Keratinocyte (primary cell): ENCODE data around the gene MOCS1. TPM values are rescaled to one million over a fixed set of nuclear protein-coding genes. Genes with fewer than 3 reads are reported as not detected.

ENCODE experiments used
- DNase-seq: peaks from one replicate; pipeline ENCODE4 v3.0.0-alpha.2; 2011; ENCODE audit warnings: low read depth, missing footprints, low spot score
- FAIRE-seq: peaks from 2 replicates; lab custom pipeline; 2011; peaks lifted over from hg19 to GRCh38; lab: Jason Lieb, UNC
- H2AFZ ChIP-seq: 2 replicates; pipeline ENCODE4 v1.6.0; 2012; ENCODE audit warnings: low read length, control low read depth, inconsistent platforms; ENCODE audit not compliant: control insufficient read depth
- H3K27ac ChIP-seq: 2 replicates; pipeline ENCODE4 v1.5.1; 2011; ENCODE audit warnings: low read length; ENCODE audit not compliant: control insufficient read depth, insufficient read depth
- H3K27me3 ChIP-seq: 3 replicates; pipeline ENCODE4 v1.6.0; 2011; ENCODE audit warnings: low read length; ENCODE audit not compliant: control insufficient read depth, insufficient read depth; ENCODE audit errors: extremely low read depth
- H3K36me3 ChIP-seq, 2 experiments: 2 replicates in 1 of 2; 3 replicates in 1 of 2; pipeline ENCODE4 v1.5.1; 2011; ENCODE audit warnings: low read length in 2 of 2, mild to moderate bottlenecking in 1 of 2; ENCODE audit not compliant: control insufficient read depth in 2 of 2, insufficient read depth in 2 of 2; ENCODE audit errors: extremely low read depth in 1 of 2
- H3K4me1 ChIP-seq: 3 replicates; pipeline ENCODE4 v1.5.1; 2011; ENCODE audit warnings: low read length; ENCODE audit not compliant: control insufficient read depth, insufficient read depth; ENCODE audit errors: extremely low read depth
- H3K4me2 ChIP-seq: 3 replicates; pipeline ENCODE4 v1.6.0; 2011; ENCODE audit warnings: low read depth, low read length; ENCODE audit not compliant: control insufficient read depth, insufficient read depth; ENCODE audit errors: extremely low read depth
- H3K4me3 ChIP-seq, 3 experiments: fragments of 200-600 bp in 1 of 3; sonication (generic) in 1 of 3; 2 replicates in 2 of 3; 3 replicates in 1 of 3; pipeline ENCODE4 v1.5.1; 2011 to 2016; ENCODE audit warnings: low read length in 3 of 3, mild to moderate bottlenecking in 3 of 3, control low read depth in 2 of 3, inconsistent platforms in 1 of 3, low read depth in 1 of 3, mixed read lengths in 1 of 3, mixed run types in 1 of 3, moderate library complexity in 1 of 3; ENCODE audit not compliant: control insufficient read depth in 2 of 3, insufficient read depth in 2 of 3; ENCODE audit errors: extremely low read depth in 1 of 3
- H3K79me2 ChIP-seq: 2 replicates; pipeline ENCODE4 v1.6.0; 2012; ENCODE audit warnings: low read length; ENCODE audit not compliant: control insufficient read depth, insufficient read depth
- H3K9ac ChIP-seq: 3 replicates; pipeline ENCODE4 v1.6.0; 2011; ENCODE audit warnings: low read length; ENCODE audit not compliant: control insufficient read depth, insufficient read depth; ENCODE audit errors: extremely low read depth
- H3K9me1 ChIP-seq: 3 replicates; pipeline ENCODE4 v1.6.0; 2011; ENCODE audit warnings: low read length; ENCODE audit not compliant: control insufficient read depth, insufficient read depth; ENCODE audit errors: extremely low read depth
- H3K9me3 ChIP-seq: 2 replicates; pipeline ENCODE4 v1.5.1; 2012; ENCODE audit warnings: low read depth, low read length; ENCODE audit not compliant: control insufficient read depth
- H4K20me1 ChIP-seq: 3 replicates; pipeline ENCODE4 v1.6.0; 2011; ENCODE audit warnings: low read length; ENCODE audit not compliant: control insufficient read depth, insufficient read depth; ENCODE audit errors: extremely low read depth
- EZH2 ChIP-seq: IDR thresholded peaks from one replicate; pipeline ENCODE4 v1.6.1; 2012; ENCODE audit warnings: inconsistent platforms, mild to moderate bottlenecking, low read length, moderate library complexity
- dilution Hi-C: fragments of 300-500 bp; cut with MboI; formaldehyde crosslinking; loops from one replicate; pipeline ENCODE4 v1.7.0; 2020; ENCODE audit warnings: low sequenced_read_pairs; ENCODE audit not compliant: extremely low pct_ligation_motif_present
- polyA plus RNA-seq, 5 experiments: library from polyadenylated mRNA; depleted of rRNA in 3 of 5; stranded (reverse) in 3 of 5; stranded (forward) in 1 of 5; unstranded in 1 of 5; fragments of >200 nt; gene quantifications; 1 replicate in 1 of 5; 2 replicates in 3 of 5; 3 replicates in 1 of 5; pipeline versions ENCODE4 v1.2.1 to v1.2.3, GENCODE V29; 2011 to 2012; ENCODE audit warnings: missing spikeins in 2 of 5, low read depth in 1 of 5, low replicate concordance in 1 of 5
- TF ChIP-seq, protein P1 (sequence below), 3 experiments: IDR thresholded peaks in 1 of 3; conservative IDR thresholded peaks in 1 of 3; optimal IDR thresholded peaks in 1 of 3; 2 replicates in 2 of 3; 3 replicates in 1 of 3; pipeline versions ENCODE3 to v1.5.1; 2011; ENCODE audit warnings: low read length in 3 of 3, mild to moderate bottlenecking in 3 of 3, moderate library complexity in 2 of 3, control low read depth in 1 of 3, inconsistent platforms in 1 of 3; ENCODE audit not compliant: insufficient read depth in 2 of 3; ENCODE audit errors: extremely low read depth in 1 of 3

The MOCS1 gene
- polyA plus RNA-seq, 1 donor (not counting 4 experiments of a cell fraction or from before 2014, with no cell fraction given): 2.2 TPM

DNA sequence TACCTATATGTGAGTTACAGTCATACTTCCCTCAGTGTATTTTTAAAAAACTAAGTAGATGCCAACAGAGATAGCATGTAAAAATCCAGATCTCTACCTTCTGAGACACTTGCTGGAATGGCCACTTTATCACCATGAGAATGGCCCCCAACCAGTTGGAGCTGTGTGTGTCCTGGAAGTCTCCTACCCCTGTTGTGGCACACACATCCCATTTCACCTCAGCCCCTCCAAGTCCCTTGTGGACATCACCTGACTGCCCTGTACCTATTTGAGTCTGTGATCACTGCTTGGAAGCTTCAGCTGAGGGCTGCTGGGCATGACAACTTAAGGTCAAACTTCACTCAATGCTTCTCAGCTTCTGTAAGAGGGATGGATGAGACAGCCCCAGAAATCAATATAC is 24.1 kb downstream of the MOCS1 start:
- Histone ChIP-seq H4K20me1 (no peaks in the 10 kb centered on the region), H2AFZ (no peak overlapping the region), H3K27ac (no peak overlapping the region), H3K27me3 (no peaks in the 10 kb centered on the region), H3K79me2 (no peaks in the 10 kb centered on the region), H3K9me1 (no peaks in the 10 kb centered on the region), H3K4me3 (no peak overlapping the region), H3K4me1 (no peaks in the 10 kb centered on the region), H3K9ac (no peak overlapping the region), H3K36me3 (no peaks in the 10 kb centered on the region), H3K9me3 (no peaks in the 10 kb centered on the region), H3K4me2 (no peak overlapping the region)
- dilution Hi-C loops: no loop called here
- no peak for FAIRE-seq
- DNase-seq: no peak
- TF ChIP-seq, protein P1, sequence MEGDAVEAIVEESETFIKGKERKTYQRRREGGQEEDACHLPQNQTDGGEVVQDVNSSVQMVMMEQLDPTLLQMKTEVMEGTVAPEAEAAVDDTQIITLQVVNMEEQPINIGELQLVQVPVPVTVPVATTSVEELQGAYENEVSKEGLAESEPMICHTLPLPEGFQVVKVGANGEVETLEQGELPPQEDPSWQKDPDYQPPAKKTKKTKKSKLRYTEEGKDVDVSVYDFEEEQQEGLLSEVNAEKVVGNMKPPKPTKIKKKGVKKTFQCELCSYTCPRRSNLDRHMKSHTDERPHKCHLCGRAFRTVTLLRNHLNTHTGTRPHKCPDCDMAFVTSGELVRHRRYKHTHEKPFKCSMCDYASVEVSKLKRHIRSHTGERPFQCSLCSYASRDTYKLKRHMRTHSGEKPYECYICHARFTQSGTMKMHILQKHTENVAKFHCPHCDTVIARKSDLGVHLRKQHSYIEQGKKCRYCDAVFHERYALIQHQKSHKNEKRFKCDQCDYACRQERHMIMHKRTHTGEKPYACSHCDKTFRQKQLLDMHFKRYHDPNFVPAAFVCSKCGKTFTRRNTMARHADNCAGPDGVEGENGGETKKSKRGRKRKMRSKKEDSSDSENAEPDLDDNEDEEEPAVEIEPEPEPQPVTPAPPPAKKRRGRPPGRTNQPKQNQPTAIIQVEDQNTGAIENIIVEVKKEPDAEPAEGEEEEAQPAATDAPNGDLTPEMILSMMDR (optimal IDR thresholded peaks at IDR 0.05 in 1 of 3, IDR thresholded peaks at IDR 0.05 in 1 of 3, conservative IDR thresholded peaks at IDR 0.05 in 1 of 3; ENCODE audit: extremely low read depth in 1 of 3, insufficient read depth in 2 of 3, low read length in 3 of 3): no peak
- TF ChIP-seq EZH2: no peak

GRCh38 chr6:39909701-39910100 is 24.6 kb downstream of the MOCS1 start:
- DNase-seq (no peak), FAIRE-seq (no peak)
- no peak overlapping the region for H3K4me3 ChIP-seq
- no peaks in the 10 kb centered on the region for H3K4me1 ChIP-seq
- no peak overlapping the region for H3K27ac ChIP-seq
- no peaks in the 10 kb centered on the region for H3K79me2 ChIP-seq
- TF ChIP-seq, protein P1 (optimal IDR thresholded peaks at IDR 0.05 in 1 of 3, IDR thresholded peaks at IDR 0.05 in 1 of 3, conservative IDR thresholded peaks at IDR 0.05 in 1 of 3; ENCODE audit: extremely low read depth in 1 of 3, insufficient read depth in 2 of 3, low read length in 3 of 3): no peak
- TF ChIP-seq EZH2: no peak
- no peaks in the 10 kb centered on the region for H3K9me3 ChIP-seq
- H4K20me1 ChIP-seq: no peaks in the 10 kb centered on the region
- no peaks in the 10 kb centered on the region for H3K36me3 ChIP-seq
- no peak overlapping the region for H3K9ac ChIP-seq
- H3K4me2 ChIP-seq: no peak overlapping the region
- H2AFZ ChIP-seq: no peak overlapping the region
- H3K27me3 ChIP-seq: no peaks in the 10 kb centered on the region
- dilution Hi-C loops: no loop called here
- no peaks in the 10 kb centered on the region for H3K9me1 ChIP-seq
